ENCODE data around the gene GAB1.

DNA sequence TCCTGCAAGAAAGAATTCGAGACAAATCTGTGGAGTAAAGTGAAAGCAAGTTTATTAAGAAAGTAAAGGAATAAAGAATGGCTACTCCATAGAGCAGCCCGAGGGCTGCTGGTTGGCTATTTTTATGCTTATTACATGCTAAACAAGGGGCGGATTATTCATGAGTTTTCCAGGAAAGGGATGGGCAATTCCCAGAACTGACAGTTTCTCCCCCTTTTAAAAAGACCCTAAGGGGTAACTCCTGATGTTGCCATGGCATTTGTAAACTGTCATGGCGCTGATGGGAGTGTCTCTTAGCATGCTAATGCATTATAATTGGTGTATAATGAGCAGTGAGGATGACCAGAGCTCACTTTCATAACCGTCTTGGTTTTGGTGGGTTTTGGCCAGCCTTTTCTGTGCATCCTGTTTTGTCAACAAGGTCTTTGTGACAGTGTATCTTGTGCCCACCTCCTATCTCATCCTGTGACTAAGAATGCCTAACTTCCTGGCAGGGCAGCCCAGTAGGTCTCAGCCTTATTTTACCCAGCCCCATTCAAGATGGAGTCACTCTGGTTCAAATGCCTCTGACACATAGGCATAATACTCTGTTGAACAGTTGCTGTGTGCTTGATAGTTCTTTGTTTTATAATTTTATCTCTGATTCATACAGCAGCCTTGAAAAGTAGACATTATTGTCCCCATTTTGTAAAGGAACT is 25.8 kb downstream of the GAB1 start:
- TF ChIP-seq, protein P1, sequence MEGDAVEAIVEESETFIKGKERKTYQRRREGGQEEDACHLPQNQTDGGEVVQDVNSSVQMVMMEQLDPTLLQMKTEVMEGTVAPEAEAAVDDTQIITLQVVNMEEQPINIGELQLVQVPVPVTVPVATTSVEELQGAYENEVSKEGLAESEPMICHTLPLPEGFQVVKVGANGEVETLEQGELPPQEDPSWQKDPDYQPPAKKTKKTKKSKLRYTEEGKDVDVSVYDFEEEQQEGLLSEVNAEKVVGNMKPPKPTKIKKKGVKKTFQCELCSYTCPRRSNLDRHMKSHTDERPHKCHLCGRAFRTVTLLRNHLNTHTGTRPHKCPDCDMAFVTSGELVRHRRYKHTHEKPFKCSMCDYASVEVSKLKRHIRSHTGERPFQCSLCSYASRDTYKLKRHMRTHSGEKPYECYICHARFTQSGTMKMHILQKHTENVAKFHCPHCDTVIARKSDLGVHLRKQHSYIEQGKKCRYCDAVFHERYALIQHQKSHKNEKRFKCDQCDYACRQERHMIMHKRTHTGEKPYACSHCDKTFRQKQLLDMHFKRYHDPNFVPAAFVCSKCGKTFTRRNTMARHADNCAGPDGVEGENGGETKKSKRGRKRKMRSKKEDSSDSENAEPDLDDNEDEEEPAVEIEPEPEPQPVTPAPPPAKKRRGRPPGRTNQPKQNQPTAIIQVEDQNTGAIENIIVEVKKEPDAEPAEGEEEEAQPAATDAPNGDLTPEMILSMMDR (IDR thresholded peaks at IDR 0.05) = no peak
- TF ChIP-seq POLR2A (IDR thresholded peaks at IDR 0.05) = no peak
